Left ventricle myocardium inferior (tissue), 1 donor: ENCODE data around the gene NAT8. TPM values are rescaled to one million over a fixed set of nuclear protein-coding genes. Genes with fewer than 3 reads are reported as not detected.
"Not testable (repeated sequence)": the region's sequence is repeated elsewhere in the genome, so short reads cannot be mapped to it uniquely, and the experiment has no call there.

Experiments used
- DNase-seq: peaks from one replicate; pipeline ENCODE4 v3.0.0-alpha.2; 2020
- H3K27ac ChIP-seq: fragments of 200-600 bp; replicated peaks from 2 replicates; pipeline ENCODE4 v1.8.0; 2021
- H3K27me3 ChIP-seq: fragments of 200-600 bp; 2 replicates; pipeline ENCODE4 v1.8.0; 2021; ENCODE audit warnings: low read depth
- H3K36me3 ChIP-seq: fragments of 200-600 bp; 2 replicates; pipeline ENCODE4 v1.8.0; 2021
- H3K4me1 ChIP-seq: fragments of 200-600 bp; 2 replicates; pipeline ENCODE4 v1.8.0; 2021
- H3K4me3 ChIP-seq: fragments of 200-600 bp; 2 replicates; pipeline ENCODE4 v1.8.0; 2021; ENCODE audit warnings: mild to moderate bottlenecking, moderate library complexity
- H3K9me3 ChIP-seq: fragments of 200-600 bp; replicated peaks from 2 replicates; pipeline ENCODE4 v1.8.0; 2021
- intact Hi-C: fragments of 100-400 bp; cut with micrococcal nuclease; formaldehyde crosslinking; loops from one replicate; pipeline ENCODE4 v1.11.0; 2022
- long read RNA-seq: library from polyadenylated mRNA; unstranded; transcript quantifications from one replicate; pipeline ENCODE4 v2.0.0, GENCODE V29; 2021
- total RNA-seq: library from RNA; stranded (reverse); fragmentation: NEBNext Ultra II Directional; extraction: Animal tissue kit (Norgen Biotek cat#: 25700); gene quantifications from one replicate; pipeline ENCODE4 v1.2.1, GENCODE V29; 2021
- TF ChIP-seq, protein P1 (sequence below): fragments of 200-600 bp; IDR thresholded peaks from 2 replicates; pipeline ENCODE4 v1.8.0; 2021; ENCODE audit warnings: antibody characterized with exemption, mild to moderate bottlenecking, borderline replicate concordance
- donor health status: DM: no; HTN: yes; CAD: no; lungs with severe emphysema.

The NAT8 gene, protein sequence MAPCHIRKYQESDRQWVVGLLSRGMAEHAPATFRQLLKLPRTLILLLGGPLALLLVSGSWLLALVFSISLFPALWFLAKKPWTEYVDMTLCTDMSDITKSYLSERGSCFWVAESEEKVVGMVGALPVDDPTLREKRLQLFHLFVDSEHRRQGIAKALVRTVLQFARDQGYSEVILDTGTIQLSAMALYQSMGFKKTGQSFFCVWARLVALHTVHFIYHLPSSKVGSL
- not detected for total RNA-seq
- long read RNA-seq = 0 reads

DNA sequence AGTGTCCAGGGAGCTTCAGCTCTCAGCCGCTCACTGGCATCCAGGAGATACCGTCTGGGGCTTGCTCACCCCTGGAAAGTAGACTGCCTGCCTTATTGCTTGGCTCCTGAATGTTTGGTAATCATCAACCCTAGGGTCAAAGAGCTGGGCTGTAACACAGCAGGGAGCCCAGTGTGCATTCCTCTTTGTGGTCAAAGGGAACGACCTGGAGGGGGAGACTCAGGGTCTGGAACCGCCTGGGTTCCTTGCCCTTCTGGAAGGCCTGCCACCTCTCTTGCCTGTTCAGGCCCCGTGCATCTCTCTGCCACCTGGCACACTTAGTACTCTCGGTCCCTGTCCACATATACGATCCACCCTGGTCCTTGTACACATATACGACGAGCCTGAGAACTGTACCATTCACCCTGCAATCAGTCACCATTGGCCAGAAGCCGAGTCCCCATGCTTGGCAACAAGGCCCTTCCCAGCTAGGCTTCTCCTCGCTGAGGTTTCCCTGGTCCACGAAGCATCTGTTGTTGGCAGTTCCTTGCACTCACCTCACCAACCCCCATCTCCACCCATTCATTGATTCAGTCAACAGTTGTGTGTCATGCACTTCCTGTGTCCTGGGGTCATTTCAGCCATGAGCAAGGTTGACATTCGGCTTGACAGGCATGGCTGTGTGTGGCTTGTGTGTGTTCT, at the start of gene NAT8:
NAT8 (minus strand) TSS at position 85 of the 681 bp plus-strand sequence. CDS start 794 bp downstream, outside the sequence.
- no peak for DNase-seq
- H3K27ac ChIP-seq = no peak within 1 kb of the TSS
- no peak within 1 kb of the TSS for H3K4me3 ChIP-seq
- H3K9me3 ChIP-seq = no peaks in the 10 kb centered on the region
- no peaks in the 10 kb centered on the region for H3K36me3 ChIP-seq
- H3K4me1 ChIP-seq = no peaks in the 10 kb centered on the region
- TF ChIP-seq, protein P1, sequence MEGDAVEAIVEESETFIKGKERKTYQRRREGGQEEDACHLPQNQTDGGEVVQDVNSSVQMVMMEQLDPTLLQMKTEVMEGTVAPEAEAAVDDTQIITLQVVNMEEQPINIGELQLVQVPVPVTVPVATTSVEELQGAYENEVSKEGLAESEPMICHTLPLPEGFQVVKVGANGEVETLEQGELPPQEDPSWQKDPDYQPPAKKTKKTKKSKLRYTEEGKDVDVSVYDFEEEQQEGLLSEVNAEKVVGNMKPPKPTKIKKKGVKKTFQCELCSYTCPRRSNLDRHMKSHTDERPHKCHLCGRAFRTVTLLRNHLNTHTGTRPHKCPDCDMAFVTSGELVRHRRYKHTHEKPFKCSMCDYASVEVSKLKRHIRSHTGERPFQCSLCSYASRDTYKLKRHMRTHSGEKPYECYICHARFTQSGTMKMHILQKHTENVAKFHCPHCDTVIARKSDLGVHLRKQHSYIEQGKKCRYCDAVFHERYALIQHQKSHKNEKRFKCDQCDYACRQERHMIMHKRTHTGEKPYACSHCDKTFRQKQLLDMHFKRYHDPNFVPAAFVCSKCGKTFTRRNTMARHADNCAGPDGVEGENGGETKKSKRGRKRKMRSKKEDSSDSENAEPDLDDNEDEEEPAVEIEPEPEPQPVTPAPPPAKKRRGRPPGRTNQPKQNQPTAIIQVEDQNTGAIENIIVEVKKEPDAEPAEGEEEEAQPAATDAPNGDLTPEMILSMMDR = no peak
- peaks cover 9% of the 10 kb centered on the region for H3K27me3 ChIP-seq
- intact Hi-C loops = no loop called here

DNA sequence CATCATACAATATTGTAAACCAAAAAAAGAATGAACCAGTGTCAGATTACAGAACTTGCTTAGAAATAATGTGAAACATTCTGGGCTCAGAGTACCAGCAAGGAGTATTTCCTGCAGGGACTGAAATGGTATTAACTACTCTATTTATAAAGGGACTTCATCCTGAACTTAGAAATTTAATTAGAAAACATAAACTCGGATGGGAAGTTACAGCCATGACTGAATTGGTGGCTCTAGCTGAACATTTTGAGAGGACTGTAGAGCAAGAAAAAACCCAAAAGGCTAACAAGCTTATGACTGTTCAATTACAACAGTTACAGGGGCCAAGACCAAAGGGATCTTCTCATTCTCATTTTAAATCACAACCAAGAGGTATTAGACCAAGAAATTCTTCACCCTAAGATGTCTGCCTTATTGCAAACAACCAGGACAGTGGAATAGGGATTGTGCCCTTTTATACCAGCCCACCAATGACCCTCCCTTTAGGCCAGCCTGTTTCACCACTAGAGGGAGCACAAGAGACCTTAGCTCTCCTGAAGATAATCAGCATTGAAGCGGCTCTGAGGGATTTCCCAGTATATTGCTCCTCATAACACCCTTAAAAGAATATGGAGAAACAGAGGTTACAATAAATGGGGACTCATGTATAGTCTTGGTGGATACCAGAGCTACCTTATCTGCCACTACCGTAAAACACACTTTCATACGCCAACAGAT, 48.3 kb upstream of the NAT8 start:
- DNase-seq, H3K27me3 ChIP-seq, H3K36me3 ChIP-seq, intact Hi-C loops, H3K27ac ChIP-seq, H3K4me1 ChIP-seq, H3K4me3 ChIP-seq: not testable (repeated sequence)
- TF ChIP-seq, protein P1 = peak; percentile 69
- H3K9me3 ChIP-seq = peaks cover 12% of the 10 kb centered on the region

DNA sequence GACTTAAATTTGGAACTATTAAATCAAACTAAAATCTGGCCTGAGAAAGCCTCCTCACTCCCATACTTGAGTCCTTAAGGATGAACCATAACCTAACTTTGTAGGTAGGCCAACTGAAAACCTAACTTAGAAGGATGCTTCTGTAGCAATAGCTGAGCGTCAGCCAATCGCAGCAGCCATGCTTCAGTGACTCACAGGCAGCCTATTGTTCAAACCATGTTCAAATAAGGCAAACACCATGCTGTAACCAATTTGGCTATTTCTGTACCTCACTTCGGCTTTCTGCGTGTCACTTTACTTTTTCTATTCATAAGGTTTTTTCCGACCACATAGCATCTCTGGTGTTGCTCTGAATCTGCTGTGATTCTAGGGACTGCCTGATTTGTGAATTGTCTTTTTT, 46.3 kb upstream of the NAT8 start:
- intact Hi-C loops, H3K27ac ChIP-seq, H3K36me3 ChIP-seq, H3K4me3 ChIP-seq, DNase-seq, H3K4me1 ChIP-seq, H3K27me3 ChIP-seq: not testable (repeated sequence)
- H3K9me3 ChIP-seq = peaks cover 12% of the 10 kb centered on the region

DNA sequence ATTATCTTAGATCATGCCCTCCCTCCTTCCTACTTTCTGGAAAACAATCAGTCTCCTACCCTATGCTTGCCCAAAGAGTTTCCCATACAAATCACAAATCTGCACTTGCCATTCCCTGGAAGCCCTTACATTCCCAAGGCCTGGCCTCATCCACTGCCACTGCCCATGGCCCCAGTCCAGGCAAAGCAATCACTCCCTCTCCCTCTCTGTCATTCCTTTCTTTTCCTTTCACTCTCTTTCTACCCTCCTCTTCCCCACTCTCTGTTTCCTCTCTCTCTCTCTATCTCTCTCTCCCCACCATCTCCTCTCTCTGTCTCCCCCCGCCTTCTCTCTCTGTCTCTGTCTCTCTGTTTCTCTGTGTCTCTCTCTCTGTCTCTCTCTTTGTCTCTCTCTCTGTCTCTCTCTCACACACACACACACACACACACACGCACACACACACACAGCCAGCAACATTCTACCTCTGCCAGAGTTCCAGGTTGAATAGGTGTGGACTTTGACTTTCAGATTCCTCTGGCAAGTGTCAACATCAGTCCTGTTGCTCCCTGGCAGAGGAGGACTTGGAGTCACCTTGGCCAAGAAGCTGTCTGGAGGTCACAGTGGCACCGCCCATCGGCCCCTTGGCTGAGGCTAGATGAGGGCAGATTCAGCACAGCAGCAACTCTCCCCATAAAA, 43.7 kb upstream of the NAT8 start:
- no peak for DNase-seq
- no peak overlapping the region for H3K27ac ChIP-seq
- no peaks in the 10 kb centered on the region for H3K4me1 ChIP-seq
- TF ChIP-seq, protein P1 = no peak
- H3K4me3 ChIP-seq = no peak overlapping the region
- H3K27me3 ChIP-seq = peaks cover 3% of the 10 kb centered on the region
- no peaks in the 10 kb centered on the region for H3K36me3 ChIP-seq
- peaks cover 12% of the 10 kb centered on the region for H3K9me3 ChIP-seq
- intact Hi-C loops = no loop called here

DNA sequence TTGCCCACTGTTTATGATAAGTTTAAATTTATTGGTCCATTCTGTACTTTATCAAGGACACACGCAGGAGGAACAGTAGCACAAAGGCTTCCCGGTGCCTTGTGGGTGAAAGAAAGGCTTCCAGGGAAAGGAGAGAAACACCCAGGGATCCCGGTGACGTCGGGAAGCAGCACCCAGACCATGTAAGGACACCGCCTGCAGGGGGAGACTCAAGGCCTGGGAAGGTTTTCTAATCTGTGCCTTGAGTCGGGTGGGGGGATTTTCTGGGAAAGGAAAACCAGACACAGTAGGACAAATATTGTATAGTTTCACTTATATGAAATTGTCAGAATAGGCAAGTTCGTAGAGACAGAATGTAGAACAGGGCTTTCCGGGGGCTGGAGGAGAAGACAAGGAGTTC, 42.7 kb upstream of the NAT8 start:
- H3K4me1 ChIP-seq, H3K4me3 ChIP-seq, H3K27ac ChIP-seq, H3K27me3 ChIP-seq, intact Hi-C loops, DNase-seq, H3K36me3 ChIP-seq: not testable (repeated sequence)
- peaks cover 12% of the 10 kb centered on the region for H3K9me3 ChIP-seq
- TF ChIP-seq, protein P1 = peak; percentile 32

DNA sequence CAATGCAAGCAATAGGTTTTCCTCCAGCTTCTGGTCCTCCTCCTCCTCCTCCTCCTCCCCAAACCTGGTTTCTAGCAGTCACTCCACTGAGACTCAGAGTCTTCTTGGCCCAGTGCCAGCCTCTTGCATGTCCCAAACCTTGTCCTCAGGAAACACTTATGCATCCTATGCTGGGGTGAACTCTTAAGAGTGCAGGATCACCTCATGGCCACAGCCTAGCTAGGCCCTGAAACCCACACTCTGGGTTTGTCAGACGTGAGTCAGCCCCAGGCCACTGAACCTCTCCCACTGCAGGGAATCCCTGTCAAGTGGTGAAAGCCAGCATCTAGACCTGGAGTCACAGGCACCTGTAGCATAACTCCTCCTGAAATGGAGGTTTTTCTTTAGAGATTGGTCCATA, 42.1 kb upstream of the NAT8 start:
- H3K27ac ChIP-seq, DNase-seq, H3K27me3 ChIP-seq, intact Hi-C loops, H3K36me3 ChIP-seq, H3K4me1 ChIP-seq, H3K4me3 ChIP-seq: not testable (repeated sequence)
- peaks cover 12% of the 10 kb centered on the region for H3K9me3 ChIP-seq
